HCT116 (cell line): ENCODE data around the gene SLCO4A1. TPM values are rescaled to one million over a fixed set of nuclear protein-coding genes. Genes with fewer than 3 reads are reported as not detected.

ENCODE experiments used
- ATAC-seq: fragments of 200-7000 bp; cut with Tn5 transposase; 2 replicates; pipeline ENCODE4 v1.9.1; 2020; ENCODE audit warnings: mild to moderate bottlenecking, moderate library complexity
- BruUV-seq: library from RNA; stranded (reverse); fragments of 400-500 nt; replicated peaks from 2 replicates; lab custom pipeline; 2021; lab: Mats Ljungman, UMichigan
- CTCF ChIA-PET: fragments of 300-600 bp; sonication (Branson Sonifier 250); formaldehyde crosslinking; loops from one replicate; lab custom pipeline; 2021; ENCODE audit warnings: antibody characterized with exemption; lab: Charles Lee
- POLR2A ChIA-PET: fragments of 300-600, 350-600 bp; sonication (Branson Sonifier 250); formaldehyde crosslinking; loops from one replicate; lab custom pipeline; 2021; ENCODE audit warnings: antibody characterized with exemption; lab: Charles Lee
- RAD21 ChIA-PET, 2 experiments: fragments of 300-600 bp; sonication (Branson Sonifier 250); formaldehyde crosslinking; loops; one replicate each; lab custom pipeline; 2023; ENCODE audit warnings: low total read pairs in 2 of 2; ENCODE audit not compliant: uncharacterized antibody in 2 of 2, unreplicated experiment in 2 of 2, low non-redundant PET in 1 of 2; lab: Charles Lee
- DNase-seq: peaks from one replicate; pipeline ENCODE4 v3.0.0-alpha.2; 2010; ENCODE audit warnings: low read depth, low spot score
- H2AFZ ChIP-seq: fragments of 200-600 bp; shearing (Covaris generic), sonication (generic); 2 replicates; pipeline ENCODE4 v1.6.1; 2017; ENCODE audit warnings: low read depth, mixed run types, mixed read lengths, antibody characterized with exemption, low read length; ENCODE audit not compliant: poor library complexity, severe bottlenecking
- H3K27ac ChIP-seq: 2 replicates; pipeline ENCODE4 v1.5.1; 2012; ENCODE audit warnings: low read depth, low read length
- H3K27me3 ChIP-seq: fragments of 200-600 bp; sonication (generic); 2 replicates; pipeline ENCODE4 v1.6.1; 2016; ENCODE audit warnings: mixed run types, low read length, mixed read lengths; ENCODE audit not compliant: insufficient read depth
- H3K36me3 ChIP-seq, 2 experiments: fragments of 200-500 bp in 1 of 2; fragments of 200-600 bp in 1 of 2; sonication (Bioruptor generic) in 1 of 2; sonication (generic) in 1 of 2; 2 replicates each; pipeline versions ENCODE4 v1.5.1 to v1.6.1; 2014 to 2016; ENCODE audit warnings: low read length in 2 of 2, inconsistent platforms in 1 of 2, mixed read lengths in 1 of 2, mixed run types in 1 of 2; ENCODE audit not compliant: insufficient read depth in 2 of 2, control insufficient read depth in 1 of 2
- H3K4me1 ChIP-seq, 2 experiments: fragments of 200-600 bp in 1 of 2; sonication (generic) in 1 of 2; 2 replicates each; pipeline versions ENCODE4 v1.5.1 to v1.6.1; 2012 to 2017; ENCODE audit warnings: low read length in 2 of 2, inconsistent platforms in 1 of 2, mild to moderate bottlenecking in 1 of 2, mixed read lengths in 1 of 2, mixed run types in 1 of 2, moderate library complexity in 1 of 2; ENCODE audit not compliant: insufficient read depth in 2 of 2, control insufficient read depth in 1 of 2
- H3K4me2 ChIP-seq: fragments of 200-600 bp; sonication (generic); 2 replicates; pipeline ENCODE4 v1.6.1; 2017; ENCODE audit warnings: mixed run types, low read length, mixed read lengths
- H3K4me3 ChIP-seq, 2 experiments: fragments of 200-600 bp in 1 of 2; sonication (generic) in 1 of 2; replicated peaks in 1 of 2; 2 replicates each; pipeline ENCODE4 v1.5.1; 2011 to 2016; ENCODE audit warnings: low read length in 2 of 2, control low read depth in 1 of 2, low read depth in 1 of 2, mild to moderate bottlenecking in 1 of 2, mixed read lengths in 1 of 2, mixed run types in 1 of 2
- H3K79me2 ChIP-seq: fragments of 200-600 bp; sonication (generic); 2 replicates; pipeline ENCODE4 v1.6.1; 2017; ENCODE audit warnings: mild to moderate bottlenecking, mixed run types, low read length, moderate library complexity, mixed read lengths; ENCODE audit not compliant: insufficient read depth
- H3K9ac ChIP-seq: fragments of 200-600 bp; sonication (generic); 2 replicates; pipeline ENCODE4 v1.6.1; 2016; ENCODE audit warnings: low read length, mixed read lengths
- H3K9me2 ChIP-seq: fragments of 200-600 bp; sonication (generic), shearing (Covaris generic); 2 replicates; pipeline ENCODE4 v1.6.1; 2017; ENCODE audit warnings: mixed run types, mild to moderate bottlenecking, moderate library complexity; ENCODE audit not compliant: insufficient read depth
- H3K9me3 ChIP-seq, 2 experiments: fragments of 200-500 bp in 1 of 2; fragments of 200-600 bp in 1 of 2; sonication (Bioruptor generic) in 1 of 2; sonication (generic) in 1 of 2; 2 replicates each; pipeline ENCODE4 v1.6.1; 2014 to 2017; ENCODE audit warnings: low read length in 2 of 2, mixed read lengths in 2 of 2, inconsistent platforms in 1 of 2, low read depth in 1 of 2, mild to moderate bottlenecking in 1 of 2, mixed run types in 1 of 2, moderate library complexity in 1 of 2; ENCODE audit not compliant: control insufficient read depth in 1 of 2, insufficient read depth in 1 of 2
- H4K20me1 ChIP-seq: fragments of 200-600 bp; sonication (generic), shearing (Covaris generic); 2 replicates; pipeline ENCODE4 v1.6.1; 2017; ENCODE audit warnings: mixed run types, mild to moderate bottlenecking, moderate library complexity; ENCODE audit not compliant: insufficient read depth
- CBX3 ChIP-seq: IDR thresholded peaks from 2 replicates; pipeline ENCODE4 v1.6.1; 2012; ENCODE audit warnings: low read depth
- EGR1 ChIP-seq: IDR thresholded peaks from 2 replicates; pipeline ENCODE4 v1.6.1; 2012; ENCODE audit warnings: low read depth
- ELF1 ChIP-seq: IDR thresholded peaks from 2 replicates; pipeline ENCODE4 v1.6.1; 2012; ENCODE audit warnings: low read depth, borderline replicate concordance
- EZH2phosphoT487 ChIP-seq: fragments of 200-600 bp; IDR thresholded peaks from 2 replicates; pipeline ENCODE4 v1.6.1; 2018; ENCODE audit warnings: antibody characterized with exemption, borderline replicate concordance
- JUND ChIP-seq: IDR thresholded peaks from 2 replicates; pipeline ENCODE4 v1.6.1; 2012
- POLR2A ChIP-seq: IDR thresholded peaks from 2 replicates; pipeline ENCODE4 v1.7.0; 2011; ENCODE audit warnings: borderline replicate concordance; ENCODE audit not compliant: insufficient read depth, insufficient read length; ENCODE audit errors: extremely low read depth
- REST ChIP-seq: IDR thresholded peaks from 2 replicates; pipeline ENCODE4 v1.6.1; 2012; ENCODE audit warnings: low read depth
- SIN3A ChIP-seq: IDR thresholded peaks from 2 replicates; pipeline ENCODE4 v1.6.1; 2012; ENCODE audit warnings: low read depth
- SRF ChIP-seq: IDR thresholded peaks from 2 replicates; pipeline ENCODE4 v1.6.1; 2012; ENCODE audit warnings: low read depth
- ZFX ChIP-seq: fragments of 450-650 bp; IDR thresholded peaks from 2 replicates; pipeline ENCODE4 v1.6.1; 2017
- intact Hi-C: fragments of 100-400 bp; cut with micrococcal nuclease; formaldehyde crosslinking; loops from 2 replicates; pipeline ENCODE4 v1.10.0; 2022
- total RNA-seq: library from RNA; stranded (reverse); gene quantifications from one replicate; pipeline ENCODE4 v1.2.1, GENCODE V29; 2021; ENCODE audit not compliant: unreplicated experiment

Gene SLCO4A1
- total RNA-seq, 1 experiment from 2014 or later = 107 TPM

GRCh38 chr20:62628691-62629090, 13.6 kb upstream of the SLCO4A1 start (continued):
- TF ChIP-seq ELF1 = no peak

- BruUV-seq = no TSS peak
- Histone ChIP-seq H3K27ac (no peak overlapping the region), H3K36me3 (no peaks in the 10 kb centered on the region), H3K9me2 (no peaks in the 10 kb centered on the region), H4K20me1 (no peaks in the 10 kb centered on the region), H3K4me1 (peaks cover 14 to 16% of the 10 kb centered on the region in 2 experiments), H3K9me3 (no peaks in the 10 kb centered on the region), H3K4me3 (no peak overlapping the region), H2AFZ (no peak overlapping the region), H3K27me3 (no peaks in the 10 kb centered on the region), H3K4me2 (no peak overlapping the region), H3K79me2 (no peaks in the 10 kb centered on the region), H3K9ac (no peak overlapping the region)
- RAD21 ChIA-PET = no interaction called here
- no peak for ATAC-seq
- intact Hi-C loops = no loop called here
- no peak for DNase-seq
- CTCF ChIA-PET = no interaction called here
- POLR2A ChIA-PET = no interaction called here
- TF ChIP-seq JUND = no peak
- TF ChIP-seq POLR2A = no peak
- TF ChIP-seq SRF = no peak
- no peak for TF ChIP-seq SIN3A
- TF ChIP-seq CBX3 = no peak
- TF ChIP-seq ELF1 = no peak
- no peak for TF ChIP-seq EGR1
- no peak for TF ChIP-seq ZFX
- TF ChIP-seq REST = no peak
- no peak for TF ChIP-seq EZH2phosphoT487
These were observed 12.3 kb upstream of the SLCO4A1 start for GRCh38 chr20:62629864-62630470.
